ENCODE data around the gene ATAD3C.

GRCh38 chr1:1483714-1484113 lies 34.2 kb downstream of the ATAD3C start:
- TF ChIP-seq, protein P1, sequence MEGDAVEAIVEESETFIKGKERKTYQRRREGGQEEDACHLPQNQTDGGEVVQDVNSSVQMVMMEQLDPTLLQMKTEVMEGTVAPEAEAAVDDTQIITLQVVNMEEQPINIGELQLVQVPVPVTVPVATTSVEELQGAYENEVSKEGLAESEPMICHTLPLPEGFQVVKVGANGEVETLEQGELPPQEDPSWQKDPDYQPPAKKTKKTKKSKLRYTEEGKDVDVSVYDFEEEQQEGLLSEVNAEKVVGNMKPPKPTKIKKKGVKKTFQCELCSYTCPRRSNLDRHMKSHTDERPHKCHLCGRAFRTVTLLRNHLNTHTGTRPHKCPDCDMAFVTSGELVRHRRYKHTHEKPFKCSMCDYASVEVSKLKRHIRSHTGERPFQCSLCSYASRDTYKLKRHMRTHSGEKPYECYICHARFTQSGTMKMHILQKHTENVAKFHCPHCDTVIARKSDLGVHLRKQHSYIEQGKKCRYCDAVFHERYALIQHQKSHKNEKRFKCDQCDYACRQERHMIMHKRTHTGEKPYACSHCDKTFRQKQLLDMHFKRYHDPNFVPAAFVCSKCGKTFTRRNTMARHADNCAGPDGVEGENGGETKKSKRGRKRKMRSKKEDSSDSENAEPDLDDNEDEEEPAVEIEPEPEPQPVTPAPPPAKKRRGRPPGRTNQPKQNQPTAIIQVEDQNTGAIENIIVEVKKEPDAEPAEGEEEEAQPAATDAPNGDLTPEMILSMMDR (IDR thresholded peaks at IDR 0.05): no peak
- TF ChIP-seq POLR2A (IDR thresholded peaks at IDR 0.05; ENCODE audit: low read depth) (no peak), POLR2AphosphoS5 (IDR thresholded peaks at IDR 0.05) (no peak)
